Cardiac muscle cell (in vitro differentiated cells and primary cell): ENCODE results near the gene P2RY2. TPM values are rescaled to one million over a fixed set of nuclear protein-coding genes. Genes with fewer than 3 reads are reported as not detected.

Experiments
- DNase-seq, 2 donors: peaks; one replicate each; pipeline versions ENCODE4 v3.0.0 to v3.0.0-alpha.2; 2010 to 2017; ENCODE audit warnings: low read depth in 1 of 2, low spot score in 1 of 2
- H3K27ac ChIP-seq: fragments of 200-600 bp; sonication (generic); 2 replicates; pipeline ENCODE4 v1.5.1; 2016
- H3K27me3 ChIP-seq: fragments of 200-600 bp; sonication (generic); 2 replicates; pipeline ENCODE4 v1.6.0; 2016; ENCODE audit warnings: control low read depth
- H3K36me3 ChIP-seq: fragments of 200-600 bp; sonication (generic); 2 replicates; pipeline ENCODE4 v1.5.1; 2016; ENCODE audit warnings: control low read depth
- H3K4me1 ChIP-seq: fragments of 200-600 bp; sonication (generic); 2 replicates; pipeline ENCODE4 v1.8.1; 2017; ENCODE audit warnings: low read depth, mild to moderate bottlenecking, mixed run types
- H3K4me3 ChIP-seq: fragments of 200-600 bp; sonication (generic); 2 replicates; pipeline ENCODE4 v1.5.1; 2016; ENCODE audit warnings: mild to moderate bottlenecking
- H3K9me3 ChIP-seq: fragments of 200-600 bp; sonication (generic); 2 replicates; pipeline ENCODE4 v1.5.1; 2017; ENCODE audit warnings: low read depth, mild to moderate bottlenecking, control low read depth
- CTCF ChIP-seq: IDR thresholded peaks from 2 replicates; pipeline ENCODE4 v1.5.1; 2012; ENCODE audit warnings: low read depth, mild to moderate bottlenecking, low read length
- polyA plus RNA-seq: library from polyadenylated mRNA; unstranded; fragments of >200 nt; fragmentation: Nextera tagmentation; extraction: Ambion mirVana; gene quantifications from 2 replicates; pipeline ENCODE4 v1.2.1, GENCODE V29; 2016
- total RNA-seq: library from RNA; depleted of rRNA; stranded (reverse); fragments of >200 nt; gene quantifications from 2 replicates; pipeline ENCODE4 v1.2.3, GENCODE V29; 2016

The P2RY2 gene
- total and polyA plus RNA-seq, 2 experiments from 2014 or later, result 0.48 to 0.83 TPM

- Histone ChIP-seq H3K36me3 (no peaks in the 10 kb centered on the region), H3K27ac (no peak overlapping the region), H3K9me3 (no peaks in the 10 kb centered on the region), H3K4me1 (peaks cover 8% of the 10 kb centered on the region), H3K4me3 (no peak overlapping the region), H3K27me3 (no peaks in the 10 kb centered on the region)
- no peak for DNase-seq
- no peak for TF ChIP-seq CTCF
Observed at GRCh38 chr11:73193251-73194033, 24.6 kb upstream of the P2RY2 start.

GRCh38 chr11:73194034-73194507 is 24.0 kb upstream of the P2RY2 start:
- no peak overlapping the region for H3K4me3 ChIP-seq
- DNase-seq, result no peak
- no peak overlapping the region for H3K27ac ChIP-seq

GRCh38 chr11:73194593-73194992 is 23.5 kb upstream of the P2RY2 start:
- Histone ChIP-seq H3K27ac (no peak overlapping the region), H3K9me3 (no peaks in the 10 kb centered on the region)

More at GRCh38 chr11:73194034-73194507, 24.0 kb upstream of the P2RY2 start:
- no peak for TF ChIP-seq CTCF
- Histone ChIP-seq H3K36me3 (no peaks in the 10 kb centered on the region), H3K27me3 (no peaks in the 10 kb centered on the region), H3K9me3 (no peaks in the 10 kb centered on the region), H3K4me1 (peaks cover 9% of the 10 kb centered on the region)

GRCh38 chr11:73195191-73196007 is 22.7 kb upstream of the P2RY2 start:
- no peaks in the 10 kb centered on the region for H3K9me3 ChIP-seq
- no peaks in the 10 kb centered on the region for H3K36me3 ChIP-seq
- H3K27me3 ChIP-seq, result no peaks in the 10 kb centered on the region
- peaks cover 12% of the 10 kb centered on the region for H3K4me1 ChIP-seq
- no peak for TF ChIP-seq CTCF
- no peak for DNase-seq
- no peak overlapping the region for H3K27ac ChIP-seq
- H3K4me3 ChIP-seq, result no peak overlapping the region

More at GRCh38 chr11:73194593-73194992, 23.5 kb upstream of the P2RY2 start:
- TF ChIP-seq CTCF, result no peak
- DNase-seq, result no peak
- Histone ChIP-seq H3K4me1 (peaks cover 9% of the 10 kb centered on the region), H3K27me3 (no peaks in the 10 kb centered on the region), H3K4me3 (no peak overlapping the region), H3K36me3 (no peaks in the 10 kb centered on the region)

- no peak for DNase-seq
- peaks cover 23% of the 10 kb centered on the region for H3K4me1 ChIP-seq
- TF ChIP-seq CTCF, result no peak
- no peaks in the 10 kb centered on the region for H3K36me3 ChIP-seq
- H3K9me3 ChIP-seq, result no peaks in the 10 kb centered on the region
- no peak overlapping the region for H3K27ac ChIP-seq
- no peaks in the 10 kb centered on the region for H3K27me3 ChIP-seq
- no peak overlapping the region for H3K4me3 ChIP-seq
Observed at GRCh38 chr11:73196576-73196975, 21.5 kb upstream of the P2RY2 start.
